ENCODE data around the gene AAMP. TPM values are rescaled to one million over a fixed set of nuclear protein-coding genes. Genes with fewer than 3 reads are reported as not detected.
"Not testable (repeated sequence)": the region's sequence is repeated elsewhere in the genome, so short reads cannot be mapped to it uniquely, and the experiment has no call there.

AAMP gene
- total and polyA plus RNA-seq, 10 donors: 54.1 to 93.8 (median 62.5) TPM

DNA sequence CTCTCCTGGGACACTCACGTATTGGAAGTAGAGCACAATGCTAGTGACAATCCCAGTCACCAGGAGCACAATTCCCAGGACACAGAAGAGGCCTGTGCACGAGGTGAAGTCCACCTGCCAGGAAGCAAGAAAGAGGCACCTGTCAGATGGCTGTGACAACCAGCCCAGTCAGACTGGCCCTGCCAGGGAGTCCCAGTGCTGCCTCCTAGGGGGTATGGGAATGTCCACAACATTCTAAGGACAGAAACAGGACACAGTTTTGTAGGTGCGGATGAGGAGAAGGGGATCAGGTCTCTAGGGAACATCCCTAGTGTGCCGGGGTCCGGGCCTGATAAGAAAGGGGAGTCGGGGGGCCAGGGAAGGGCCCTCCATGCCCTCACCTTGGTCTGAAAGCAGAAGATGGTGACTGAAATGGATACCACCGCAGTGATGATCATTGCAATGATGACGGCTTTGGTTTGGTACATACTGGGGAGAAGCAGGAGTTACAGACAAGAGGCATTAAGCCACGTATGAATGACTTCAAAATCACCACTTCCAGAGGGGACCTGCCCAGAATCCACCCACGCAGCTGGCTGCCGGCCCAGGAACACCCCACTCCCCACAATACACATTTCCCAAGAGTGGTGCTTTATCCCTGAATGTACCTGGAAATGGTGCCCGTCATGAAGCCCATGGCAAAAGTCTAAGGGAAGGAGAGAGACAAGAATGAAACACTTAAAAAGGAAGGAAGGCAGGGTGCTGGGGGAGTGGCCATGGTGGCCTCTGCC lies 7.2 kb upstream of the AAMP start:
- H3K4me1 ChIP-seq: peaks cover 12 to 50% (median 26%) of the 10 kb centered on the region in 6 donors
- H3K36me3 ChIP-seq: peaks cover 2 to 100% (median 87%) of the 10 kb centered on the region in 6 donors
- H3K4me3 ChIP-seq: no peak overlapping the region
- intact Hi-C loops (cut with DNase I; ENCODE audit: low total_unique reads): no loop called here
- peak; percentile 49 for DNase-seq
- peak overlapping the region in 2 of 8 donors; percentile 13 to 45 for H3K27ac ChIP-seq
- 81 to 92% (median 88%) methylated on average over 12 of the region's 12 CpGs for WGBS, 5 donors
- H3K9me3 ChIP-seq: no peaks in the 10 kb centered on the region
- no peaks in the 10 kb centered on the region for H3K27me3 ChIP-seq (replicated peaks in 1 of 7)
- TF ChIP-seq POLR2A (IDR thresholded peaks at IDR 0.05) (no peak), POLR2AphosphoS5 (IDR thresholded peaks at IDR 0.05) (no peak)
- TF ChIP-seq, protein P1, sequence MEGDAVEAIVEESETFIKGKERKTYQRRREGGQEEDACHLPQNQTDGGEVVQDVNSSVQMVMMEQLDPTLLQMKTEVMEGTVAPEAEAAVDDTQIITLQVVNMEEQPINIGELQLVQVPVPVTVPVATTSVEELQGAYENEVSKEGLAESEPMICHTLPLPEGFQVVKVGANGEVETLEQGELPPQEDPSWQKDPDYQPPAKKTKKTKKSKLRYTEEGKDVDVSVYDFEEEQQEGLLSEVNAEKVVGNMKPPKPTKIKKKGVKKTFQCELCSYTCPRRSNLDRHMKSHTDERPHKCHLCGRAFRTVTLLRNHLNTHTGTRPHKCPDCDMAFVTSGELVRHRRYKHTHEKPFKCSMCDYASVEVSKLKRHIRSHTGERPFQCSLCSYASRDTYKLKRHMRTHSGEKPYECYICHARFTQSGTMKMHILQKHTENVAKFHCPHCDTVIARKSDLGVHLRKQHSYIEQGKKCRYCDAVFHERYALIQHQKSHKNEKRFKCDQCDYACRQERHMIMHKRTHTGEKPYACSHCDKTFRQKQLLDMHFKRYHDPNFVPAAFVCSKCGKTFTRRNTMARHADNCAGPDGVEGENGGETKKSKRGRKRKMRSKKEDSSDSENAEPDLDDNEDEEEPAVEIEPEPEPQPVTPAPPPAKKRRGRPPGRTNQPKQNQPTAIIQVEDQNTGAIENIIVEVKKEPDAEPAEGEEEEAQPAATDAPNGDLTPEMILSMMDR (IDR thresholded peaks at IDR 0.05 in 8 of 11, conservative IDR thresholded peaks at IDR 0.05 in 3 of 11): no peak

DNA sequence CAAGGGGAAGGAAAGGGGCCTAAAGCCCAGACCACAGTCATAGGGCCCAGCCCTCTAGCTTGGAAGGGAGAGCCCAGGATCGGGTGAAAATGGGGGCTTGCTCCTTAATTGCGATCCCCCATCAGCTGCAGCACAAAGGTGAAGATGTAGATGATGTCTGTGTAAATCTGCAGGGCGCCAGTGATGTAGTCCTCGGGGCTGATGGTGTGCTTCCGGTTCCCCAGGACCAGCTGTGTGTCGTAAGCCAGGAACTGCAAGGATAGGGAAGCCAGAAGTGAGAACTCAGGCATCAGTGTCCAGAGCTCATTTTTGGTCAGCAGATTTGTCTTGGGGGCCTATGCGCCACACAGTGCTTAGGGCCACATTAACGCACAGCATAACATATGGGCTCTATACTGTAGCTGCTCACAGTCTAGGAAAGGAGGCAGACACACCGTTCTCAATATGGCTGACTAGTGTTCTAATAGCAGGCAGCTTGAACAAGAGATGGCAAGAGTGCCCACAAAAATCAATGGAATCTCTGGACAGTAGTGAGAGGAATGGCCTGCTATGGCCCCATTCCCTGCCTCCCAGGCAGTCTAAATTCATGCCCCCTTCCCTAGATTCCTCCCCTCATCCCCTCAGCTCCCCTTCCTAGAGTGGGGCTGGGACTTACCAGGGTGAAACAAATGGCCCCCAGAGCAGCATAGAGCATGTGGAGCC lies 5.6 kb upstream of the AAMP start:
- Histone ChIP-seq H3K9me3 (no peaks in the 10 kb centered on the region), H3K36me3 (peaks cover 2 to 87% (median 71%) of the 10 kb centered on the region in 6 donors), H3K27ac (peak overlapping the region in 3 of 8 donors; percentile 10 to 87 (median 86)), H3K4me1 (peaks cover 26 to 59% (median 38%) of the 10 kb centered on the region in 6 donors), H3K4me3 (no peak overlapping the region), H3K27me3 (replicated peaks in 1 of 7) (no peaks in the 10 kb centered on the region)
- no peak for DNase-seq
- 69 to 89% (median 77%) methylated on average over 9 of the region's 9 CpGs for WGBS, 5 donors
- intact Hi-C loops (cut with DNase I; ENCODE audit: low total_unique reads): no loop called here
- TF ChIP-seq POLR2A (IDR thresholded peaks at IDR 0.05) (no peak), POLR2AphosphoS5 (IDR thresholded peaks at IDR 0.05) (no peak)
- TF ChIP-seq, protein P1 (IDR thresholded peaks at IDR 0.05 in 8 of 11, conservative IDR thresholded peaks at IDR 0.05 in 3 of 11): no peak

DNA sequence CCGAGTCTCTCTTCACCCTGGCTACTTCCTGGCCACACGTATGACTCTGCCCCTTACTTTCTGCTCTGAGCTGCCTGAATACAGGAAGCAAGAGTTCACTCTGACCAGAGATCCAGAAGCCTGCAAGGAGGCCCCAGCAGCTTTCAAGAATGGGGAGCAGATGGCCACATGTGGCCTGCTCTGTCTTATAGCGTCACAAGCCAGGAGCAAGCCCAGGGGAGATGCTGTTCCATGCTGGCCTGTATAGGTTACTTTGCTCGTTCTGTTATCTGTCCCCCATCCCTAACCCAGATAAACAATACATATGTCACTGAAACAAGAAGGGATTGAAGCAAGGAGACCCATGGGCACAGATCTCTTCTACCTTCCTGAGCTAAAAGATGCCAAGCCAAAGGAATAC lies 4.6 kb upstream of the AAMP start:
- TF ChIP-seq POLR2A (IDR thresholded peaks at IDR 0.05): no peak
- TF ChIP-seq, protein P1 (IDR thresholded peaks at IDR 0.05 in 8 of 11, conservative IDR thresholded peaks at IDR 0.05 in 3 of 11): no peak
- no peak for TF ChIP-seq POLR2AphosphoS5 (IDR thresholded peaks at IDR 0.05)
- H3K36me3 ChIP-seq: peaks cover 0 to 78% (median 61%) of the 10 kb centered on the region in 6 donors
- no peak overlapping the region for H3K4me3 ChIP-seq
- H3K4me1 ChIP-seq: peaks cover 26 to 61% (median 39%) of the 10 kb centered on the region in 6 donors
- 69 to 83% (median 73%) methylated on average over 4 of the region's 4 CpGs for WGBS, 5 donors
- intact Hi-C loops (cut with DNase I; ENCODE audit: low total_unique reads): no loop called here
- H3K9me3 ChIP-seq: no peaks in the 10 kb centered on the region
- H3K27ac ChIP-seq: peak overlapping the region in 2 of 8 donors; percentile 86 to 87
- no peak for DNase-seq
- H3K27me3 ChIP-seq (replicated peaks in 1 of 7): no peaks in the 10 kb centered on the region

DNA sequence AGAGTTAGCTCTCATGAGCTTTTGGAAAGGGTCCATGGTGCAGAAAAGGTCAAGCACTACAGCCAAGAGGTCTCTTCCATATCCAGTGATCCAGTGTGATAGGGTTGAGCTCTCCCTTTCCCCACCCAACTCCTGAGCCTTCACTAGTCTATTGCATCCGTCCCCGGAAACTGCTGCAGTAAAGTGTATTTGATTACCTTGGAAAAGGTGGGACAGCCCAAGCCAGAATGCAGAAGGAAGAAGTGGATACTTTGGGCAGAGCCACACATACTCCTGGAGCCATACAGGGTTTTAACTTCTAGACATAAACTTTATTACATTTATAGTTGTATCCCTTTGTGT lies 3.9 kb upstream of the AAMP start:
- TF ChIP-seq POLR2A (IDR thresholded peaks at IDR 0.05): no peak
- no peak for TF ChIP-seq POLR2AphosphoS5 (IDR thresholded peaks at IDR 0.05)
- TF ChIP-seq, protein P1 (IDR thresholded peaks at IDR 0.05 in 8 of 11, conservative IDR thresholded peaks at IDR 0.05 in 3 of 11): no peak
- intact Hi-C loops (cut with DNase I; ENCODE audit: low total_unique reads): no loop called here
- Histone ChIP-seq H3K27me3 (replicated peaks in 1 of 7) (no peaks in the 10 kb centered on the region), H3K27ac (peak overlapping the region in 3 of 8 donors; percentile 84 to 87 (median 86)), H3K36me3 (peaks cover 0 to 71% (median 54%) of the 10 kb centered on the region in 6 donors), H3K4me1 (peaks cover 30 to 69% (median 44%) of the 10 kb centered on the region in 6 donors), H3K4me3 (no peak overlapping the region), H3K9me3 (no peaks in the 10 kb centered on the region)
- no peak for DNase-seq
- 83 to 97% (median 89%) methylated on average over 2 of the region's 2 CpGs for WGBS, 5 donors

DNA sequence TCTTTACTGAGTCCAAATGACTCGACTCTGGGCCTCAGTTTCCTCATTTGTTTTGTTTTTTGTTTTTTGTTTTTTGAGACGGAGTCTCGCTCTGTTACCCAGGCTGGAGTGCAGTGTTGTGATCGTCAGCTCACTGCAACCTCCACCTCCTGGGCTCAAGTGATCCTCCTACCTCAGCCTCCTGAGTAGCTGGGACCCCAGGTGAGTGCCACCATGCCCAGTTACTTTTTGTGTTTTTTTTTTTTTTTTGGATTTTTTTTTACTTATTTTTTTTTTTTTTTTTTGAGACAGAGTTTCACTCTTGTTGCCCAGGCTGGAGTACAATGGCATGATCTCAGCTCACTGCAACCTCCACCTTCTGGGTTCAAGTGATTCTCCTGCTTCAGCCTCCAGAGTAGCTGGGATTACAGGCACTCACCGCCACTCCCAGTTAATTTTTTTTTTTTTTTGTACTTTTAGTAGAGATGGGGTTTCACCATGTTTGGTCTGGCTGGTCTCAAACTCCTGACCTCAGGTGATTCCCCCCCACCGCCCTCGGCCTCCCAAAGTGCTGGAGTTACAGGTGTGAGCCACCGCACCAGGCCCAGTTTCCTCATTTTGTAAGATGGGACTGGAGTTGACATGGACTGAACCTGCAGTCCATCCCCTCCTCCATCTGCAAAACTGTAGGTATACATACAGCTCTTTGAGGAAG lies 3.4 kb upstream of the AAMP start:
- intact Hi-C loops (cut with DNase I; ENCODE audit: low total_unique reads); DNase-seq: not testable (repeated sequence)
- peak overlapping the region in 7 of 8 donors; percentile 21 to 87 (median 61) for H3K27ac ChIP-seq

More for the DNA sequence above, 3.4 kb upstream of the AAMP start:
- WGBS, 5 donors: 83 to 90% (median 87%) methylated on average over 8 of the region's 8 CpGs
- not testable (repeated sequence) for H3K9me3 ChIP-seq; H3K27me3 ChIP-seq (replicated peaks in 1 of 7)
- Histone ChIP-seq H3K4me1 (peaks cover 34 to 74% (median 49%) of the 10 kb centered on the region in 6 donors), H3K4me3 (peak overlapping the region in 1 of 8 donors; percentile 21), H3K36me3 (peaks cover 0 to 65% (median 49%) of the 10 kb centered on the region in 6 donors)

Measured in spleen (tissue), 11 donors.